GM10248 (cell line): ENCODE data around the gene NECAB3.
"Not testable (repeated sequence)": the region's sequence is repeated elsewhere in the genome, so short reads cannot be mapped to it uniquely, and the experiment has no call there.

Source experiments
- CTCF ChIA-PET: fragments of 300-600 bp; sonication (Branson Sonifier 250); formaldehyde crosslinking; extraction: SDS; loops from one replicate; lab custom pipeline; 2021; ENCODE audit warnings: antibody characterized with exemption; lab: Yijun Ruan, JAX
- POLR2A ChIA-PET: fragments of 350-650 bp; sonication (Branson Sonifier 250); formaldehyde crosslinking; extraction: SDS; loops from one replicate; lab custom pipeline; 2020; ENCODE audit warnings: antibody characterized with exemption; lab: Yijun Ruan, JAX
- DNase-seq: peaks from one replicate; pipeline ENCODE4 v3.0.0; 2012; ENCODE audit errors: extremely low spot score
- CTCF ChIP-seq: IDR thresholded peaks from 2 replicates; pipeline ENCODE4 v1.5.1; 2012; ENCODE audit warnings: mild to moderate bottlenecking, low read depth; ENCODE audit errors: extremely low read depth, missing control alignments, control extremely low read depth

The NECAB3 gene

GRCh38 chr20:33704197-33704924 lies 30.1 kb upstream of the NECAB3 start:
- no peak for DNase-seq
- ChIA-PET POLR2A (interaction anchor here (0.6 kb wide), 1 partner anchor 8 kb away, joined by 5 read pairs; no protein-coding TSS in a partner anchor), CTCF (interaction anchor here (0.9 kb wide), 1 partner anchor 19 kb away, joined by 3 read pairs; no protein-coding TSS in a partner anchor)
- TF ChIP-seq CTCF, result no peak

GRCh38 chr20:33703498-33704137 lies 29.4 kb upstream of the NECAB3 start:
- no peak for DNase-seq
- POLR2A ChIA-PET, result no interaction called here
- CTCF ChIA-PET, result interaction anchor here (0.9 kb wide), 1 partner anchor 20 kb away, joined by 3 read pairs; no protein-coding TSS in a partner anchor

GRCh38 chr20:33702861-33703260 lies 28.6 kb upstream of the NECAB3 start:
- DNase-seq, result no peak
- TF ChIP-seq CTCF, result no peak
- ChIA-PET CTCF (no interaction called here), POLR2A (no interaction called here)

More at GRCh38 chr20:33703498-33704137, 29.4 kb upstream of the NECAB3 start:
- no peak for TF ChIP-seq CTCF

GRCh38 chr20:33701629-33702450 lies 27.6 kb upstream of the NECAB3 start:
- no peak for TF ChIP-seq CTCF
- POLR2A ChIA-PET, result no interaction called here
- CTCF ChIA-PET, result no interaction called here
- no peak for DNase-seq

- POLR2A ChIA-PET, DNase-seq, CTCF ChIA-PET: not testable (repeated sequence)
These were observed 26.6 kb upstream of the NECAB3 start for GRCh38 chr20:33700696-33701441.

- CTCF ChIA-PET, POLR2A ChIA-PET, DNase-seq: not testable (repeated sequence)
These were observed 24.7 kb upstream of the NECAB3 start for GRCh38 chr20:33698966-33699365.

- no peak for TF ChIP-seq CTCF
- DNase-seq, result no peak
- POLR2A ChIA-PET, result no interaction called here
- CTCF ChIA-PET, result interaction anchor here (0.9 to 1.4 kb wide), 2 partner anchors 9 to 30 kb away, joined by 3 read pairs; no protein-coding TSS in a partner anchor
These were observed 22.9 kb upstream of the NECAB3 start for GRCh38 chr20:33697129-33697528.
